Trophoblast cell (in vitro differentiated cells and primary cell): ENCODE measurements around the gene LAS1L.

ENCODE experiments used
- DNase-seq, 2 donors: peaks; one replicate each; pipeline ENCODE4 v3.0.0-alpha.2; 2016
- H2AFZ ChIP-seq: 2 replicates; pipeline ENCODE4 v1.6.1; 2013; ENCODE audit warnings: low read length, moderate library complexity, mild to moderate bottlenecking; ENCODE audit not compliant: insufficient read depth, poor library complexity
- H2AK5ac ChIP-seq: 2 replicates; pipeline ENCODE4 v1.6.1; 2013; ENCODE audit warnings: mild to moderate bottlenecking, low read length
- H2BK120ac ChIP-seq: 2 replicates; pipeline ENCODE4 v1.6.1; 2013; ENCODE audit warnings: low read length, mild to moderate bottlenecking, moderate library complexity; ENCODE audit not compliant: insufficient read depth, poor library complexity
- H2BK12ac ChIP-seq: 2 replicates; pipeline ENCODE4 v1.6.1; 2013; ENCODE audit warnings: mild to moderate bottlenecking, low read length, moderate library complexity
- H2BK5ac ChIP-seq: 2 replicates; pipeline ENCODE4 v1.6.1; 2013; ENCODE audit warnings: low read length, low read depth, moderate library complexity, mild to moderate bottlenecking; ENCODE audit not compliant: poor library complexity
- H3K14ac ChIP-seq: 2 replicates; pipeline ENCODE4 v1.6.1; 2013; ENCODE audit warnings: mild to moderate bottlenecking, low read length
- H3K18ac ChIP-seq: 2 replicates; pipeline ENCODE4 v1.6.1; 2013; ENCODE audit warnings: mild to moderate bottlenecking, low read length
- H3K23ac ChIP-seq: 2 replicates; pipeline ENCODE4 v1.6.1; 2013; ENCODE audit warnings: low read length
- H3K27ac ChIP-seq: 2 replicates; pipeline ENCODE4 v1.5.1; 2013; ENCODE audit warnings: low read depth, mild to moderate bottlenecking, inconsistent platforms, low read length, moderate library complexity
- H3K27me3 ChIP-seq: 2 replicates; pipeline ENCODE4 v1.6.1; 2013; ENCODE audit warnings: inconsistent platforms, mild to moderate bottlenecking, low read length, moderate library complexity; ENCODE audit not compliant: insufficient read depth
- H3K36me3 ChIP-seq, 2 experiments: 1 replicate in 1 of 2; 2 replicates in 1 of 2; pipeline ENCODE4 v1.6.1; 2013; ENCODE audit warnings: low read length in 2 of 2, mild to moderate bottlenecking in 2 of 2, moderate library complexity in 1 of 2; ENCODE audit not compliant: insufficient read depth in 2 of 2, control insufficient read depth in 1 of 2
- H3K4ac ChIP-seq: 2 replicates; pipeline ENCODE4 v1.6.1; 2013; ENCODE audit warnings: low read depth, mild to moderate bottlenecking, low read length, moderate library complexity
- H3K4me1 ChIP-seq, 2 experiments: 1 replicate in 1 of 2; 2 replicates in 1 of 2; pipeline ENCODE4 v1.6.1; 2013; ENCODE audit warnings: low read length in 2 of 2, mild to moderate bottlenecking in 2 of 2, moderate library complexity in 1 of 2; ENCODE audit not compliant: insufficient read depth in 2 of 2, control insufficient read depth in 1 of 2
- H3K4me2 ChIP-seq: 2 replicates; pipeline ENCODE4 v1.6.1; 2013; ENCODE audit warnings: inconsistent platforms, mild to moderate bottlenecking, low read length, moderate library complexity
- H3K4me3 ChIP-seq: 2 replicates; pipeline ENCODE4 v1.5.1; 2013; ENCODE audit warnings: mild to moderate bottlenecking, low read depth, low read length, inconsistent platforms
- H3K79me1 ChIP-seq: one replicate; pipeline ENCODE4 v1.6.1; 2013; ENCODE audit warnings: low read length
- H3K79me2 ChIP-seq: 2 replicates; pipeline ENCODE4 v1.6.1; 2013; ENCODE audit warnings: low read length, mild to moderate bottlenecking; ENCODE audit not compliant: control insufficient read depth, insufficient read depth, poor library complexity
- H3K9ac ChIP-seq: 2 replicates; pipeline ENCODE4 v1.6.1; 2013; ENCODE audit warnings: mild to moderate bottlenecking, low read length
- H3K9me3 ChIP-seq: 2 replicates; pipeline ENCODE4 v1.6.1; 2013; ENCODE audit warnings: low read depth, mild to moderate bottlenecking, control low read depth, inconsistent platforms, low read length; ENCODE audit not compliant: insufficient read depth
- H4K12ac ChIP-seq: 2 replicates; pipeline ENCODE4 v1.6.1; 2013; ENCODE audit warnings: low read depth, mild to moderate bottlenecking, low read length, moderate library complexity
- H4K8ac ChIP-seq: 2 replicates; pipeline ENCODE4 v1.6.1; 2013; ENCODE audit warnings: low read depth, mild to moderate bottlenecking, low read length, moderate library complexity
- H4K91ac ChIP-seq: one replicate; pipeline ENCODE4 v1.6.1; 2013; ENCODE audit warnings: low read depth, mild to moderate bottlenecking, low read length, moderate library complexity
- WGBS: extraction: QIAGEN DNeasy Blood & Tissue Kit; methylation state at CpG from one replicate; pipeline ENCODE4 v1.1.7; 2013; ENCODE audit warnings: missing lambda C conversion rate; ENCODE audit not compliant: insufficient read length, insufficient coverage; ENCODE audit errors: extremely low coverage; 5-methylcytosine and 5-hydroxymethylcytosine counted together

Gene LAS1L

GRCh38 chrX:65463550-65463949 lies 71.0 kb downstream of the LAS1L start:
- H3K9me3 ChIP-seq = no peaks in the 10 kb centered on the region
- H3K27me3 ChIP-seq = no peaks in the 10 kb centered on the region
- no peaks in the 10 kb centered on the region for H3K36me3 ChIP-seq
- H3K4me3 ChIP-seq = no peak overlapping the region
- H2BK12ac ChIP-seq = no peak overlapping the region
- no peak overlapping the region for H3K23ac ChIP-seq
- WGBS = no CpG with 5 or more reads among the region's 4 CpGs
- no peaks in the 10 kb centered on the region for H3K79me2 ChIP-seq
- H2AFZ ChIP-seq = no peak overlapping the region
- no peaks in the 10 kb centered on the region for H3K4me1 ChIP-seq
- no peak overlapping the region for H4K8ac ChIP-seq
- H3K14ac ChIP-seq = no peak overlapping the region
- no peak overlapping the region for H2BK120ac ChIP-seq
- no peak overlapping the region for H2AK5ac ChIP-seq
- DNase-seq = peak; percentile 3 to 57
- H2BK5ac ChIP-seq = no peak overlapping the region
- no peak overlapping the region for H3K9ac ChIP-seq
- no peak overlapping the region for H4K91ac ChIP-seq
- H3K27ac ChIP-seq = peak overlapping the region; percentile 68
- H4K12ac ChIP-seq = no peak overlapping the region
- no peak overlapping the region for H3K18ac ChIP-seq
- H3K4me2 ChIP-seq = peak overlapping the region; percentile 7
- no peak overlapping the region for H3K4ac ChIP-seq
- H3K79me1 ChIP-seq = no peaks in the 10 kb centered on the region
